Prostate gland (tissue), 2 donors: ENCODE measurements around the gene TLR2.

Experiments
- POLR2A ChIP-seq: fragments of 450-650 bp; IDR thresholded peaks from one replicate; pipeline ENCODE4 v1.6.1; 2016; ENCODE audit warnings: antibody characterized with exemption, mild to moderate bottlenecking
- TF ChIP-seq, protein P1 (sequence below), 4 experiments: fragments of 200-600 bp in 2 of 4; fragments of 450-650 bp in 2 of 4; sonication (generic) in 2 of 4; IDR thresholded peaks; 1 replicate in 3 of 4; 2 replicates in 1 of 4; pipeline ENCODE4 v1.5.1; 2016 to 2019; ENCODE audit warnings: antibody characterized with exemption in 4 of 4, mild to moderate bottlenecking in 2 of 4, moderate library complexity in 2 of 4

GRCh38 chr4:153724606-153725005 is 40.5 kb downstream of the TLR2 start:
- no peak for TF ChIP-seq POLR2A
- TF ChIP-seq, protein P1, sequence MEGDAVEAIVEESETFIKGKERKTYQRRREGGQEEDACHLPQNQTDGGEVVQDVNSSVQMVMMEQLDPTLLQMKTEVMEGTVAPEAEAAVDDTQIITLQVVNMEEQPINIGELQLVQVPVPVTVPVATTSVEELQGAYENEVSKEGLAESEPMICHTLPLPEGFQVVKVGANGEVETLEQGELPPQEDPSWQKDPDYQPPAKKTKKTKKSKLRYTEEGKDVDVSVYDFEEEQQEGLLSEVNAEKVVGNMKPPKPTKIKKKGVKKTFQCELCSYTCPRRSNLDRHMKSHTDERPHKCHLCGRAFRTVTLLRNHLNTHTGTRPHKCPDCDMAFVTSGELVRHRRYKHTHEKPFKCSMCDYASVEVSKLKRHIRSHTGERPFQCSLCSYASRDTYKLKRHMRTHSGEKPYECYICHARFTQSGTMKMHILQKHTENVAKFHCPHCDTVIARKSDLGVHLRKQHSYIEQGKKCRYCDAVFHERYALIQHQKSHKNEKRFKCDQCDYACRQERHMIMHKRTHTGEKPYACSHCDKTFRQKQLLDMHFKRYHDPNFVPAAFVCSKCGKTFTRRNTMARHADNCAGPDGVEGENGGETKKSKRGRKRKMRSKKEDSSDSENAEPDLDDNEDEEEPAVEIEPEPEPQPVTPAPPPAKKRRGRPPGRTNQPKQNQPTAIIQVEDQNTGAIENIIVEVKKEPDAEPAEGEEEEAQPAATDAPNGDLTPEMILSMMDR (IDR thresholded peaks at IDR 0.05) = no peak
